ENCODE results near the gene NOS1.

Gene NOS1

DNA sequence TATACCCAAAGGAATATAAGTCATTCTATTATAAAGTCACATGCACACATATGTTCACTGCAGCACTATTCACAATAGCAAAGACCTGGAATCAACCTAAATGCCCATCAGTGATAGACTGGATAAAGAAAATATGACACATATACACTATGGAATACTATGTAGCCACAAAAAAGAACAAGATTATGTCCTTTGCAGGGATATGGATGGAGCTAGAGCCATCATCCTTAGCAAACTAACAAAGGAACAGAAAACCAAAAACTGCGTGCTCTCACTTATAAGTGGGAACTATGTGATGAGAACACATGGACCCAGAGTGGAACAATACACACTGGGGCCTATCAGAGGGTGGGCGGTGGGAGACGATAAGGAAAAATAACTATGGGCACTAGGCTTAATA is 192.4 kb downstream of the NOS1 start:
- CTCF ChIA-PET = interaction anchor here (1.0 kb wide), 1 partner anchor 18 kb away, joined by 3 read pairs; no protein-coding TSS in a partner anchor
- H3K4me3 ChIP-seq (ENCODE audit: low read depth, low read length) = no peak overlapping the region
- DNase-seq (ENCODE audit: low read depth, low spot score) = no peak
- TF ChIP-seq, protein P1, sequence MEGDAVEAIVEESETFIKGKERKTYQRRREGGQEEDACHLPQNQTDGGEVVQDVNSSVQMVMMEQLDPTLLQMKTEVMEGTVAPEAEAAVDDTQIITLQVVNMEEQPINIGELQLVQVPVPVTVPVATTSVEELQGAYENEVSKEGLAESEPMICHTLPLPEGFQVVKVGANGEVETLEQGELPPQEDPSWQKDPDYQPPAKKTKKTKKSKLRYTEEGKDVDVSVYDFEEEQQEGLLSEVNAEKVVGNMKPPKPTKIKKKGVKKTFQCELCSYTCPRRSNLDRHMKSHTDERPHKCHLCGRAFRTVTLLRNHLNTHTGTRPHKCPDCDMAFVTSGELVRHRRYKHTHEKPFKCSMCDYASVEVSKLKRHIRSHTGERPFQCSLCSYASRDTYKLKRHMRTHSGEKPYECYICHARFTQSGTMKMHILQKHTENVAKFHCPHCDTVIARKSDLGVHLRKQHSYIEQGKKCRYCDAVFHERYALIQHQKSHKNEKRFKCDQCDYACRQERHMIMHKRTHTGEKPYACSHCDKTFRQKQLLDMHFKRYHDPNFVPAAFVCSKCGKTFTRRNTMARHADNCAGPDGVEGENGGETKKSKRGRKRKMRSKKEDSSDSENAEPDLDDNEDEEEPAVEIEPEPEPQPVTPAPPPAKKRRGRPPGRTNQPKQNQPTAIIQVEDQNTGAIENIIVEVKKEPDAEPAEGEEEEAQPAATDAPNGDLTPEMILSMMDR (IDR thresholded peaks at IDR 0.05; ENCODE audit: insufficient read depth, low read length, missing control alignments) = no peak
- POLR2A ChIA-PET = no interaction called here

DNA sequence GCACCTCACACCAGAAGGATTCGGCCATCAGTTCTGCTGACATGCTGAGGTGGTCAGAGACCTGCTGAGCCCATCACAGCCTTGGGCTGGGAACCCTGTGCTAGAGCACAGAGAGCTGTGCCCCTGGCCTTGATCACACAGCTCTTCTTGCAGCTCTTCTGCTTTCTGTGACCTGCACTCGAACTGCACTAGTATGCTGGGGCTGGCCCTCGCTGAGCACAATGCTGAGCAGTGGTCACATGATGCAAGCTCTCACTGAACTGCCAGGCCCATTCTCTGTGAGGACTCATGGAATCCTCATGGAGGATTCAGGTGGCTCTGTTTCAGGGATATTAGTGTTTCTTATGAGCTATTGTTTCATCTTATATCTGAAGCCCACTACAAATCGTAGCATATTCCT is 193.7 kb downstream of the NOS1 start:
- TF ChIP-seq, protein P1 (IDR thresholded peaks at IDR 0.05; ENCODE audit: insufficient read depth, low read length, missing control alignments) = no peak
- H3K4me3 ChIP-seq (ENCODE audit: low read depth, low read length) = no peak overlapping the region
- DNase-seq (ENCODE audit: low read depth, low spot score) = no peak
- ChIA-PET CTCF (interaction anchor here (1.2 kb wide), 1 partner anchor 682 kb away, joined by 4 read pairs; no protein-coding TSS in a partner anchor), POLR2A (no interaction called here)

DNA sequence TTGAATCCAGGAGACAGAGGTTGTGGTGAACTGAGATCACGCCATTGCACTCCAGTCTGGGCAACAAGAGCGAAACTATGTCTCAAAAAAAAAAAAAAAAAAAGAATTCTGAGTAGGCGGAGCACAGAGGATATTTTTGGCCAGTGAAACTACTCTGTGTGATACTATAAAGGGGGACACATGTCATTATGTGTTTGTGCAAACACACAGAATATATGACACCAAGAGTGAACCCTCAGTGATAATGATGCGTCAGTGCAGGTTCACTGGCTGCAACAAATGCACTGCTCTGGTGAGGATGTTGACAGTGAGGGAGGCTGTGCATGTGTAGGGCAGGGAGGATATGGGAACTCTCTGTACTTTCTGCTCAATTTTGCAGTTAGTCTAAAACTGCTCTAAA is 195.3 kb downstream of the NOS1 start:
- CTCF ChIA-PET = interaction anchor here (2.3 kb wide), 1 partner anchor 15 kb away, joined by 7 read pairs; no protein-coding TSS in a partner anchor
- TF ChIP-seq, protein P1 (IDR thresholded peaks at IDR 0.05; ENCODE audit: insufficient read depth, low read length, missing control alignments) = no peak
- no peak overlapping the region for H3K4me3 ChIP-seq (ENCODE audit: low read depth, low read length)

DNA sequence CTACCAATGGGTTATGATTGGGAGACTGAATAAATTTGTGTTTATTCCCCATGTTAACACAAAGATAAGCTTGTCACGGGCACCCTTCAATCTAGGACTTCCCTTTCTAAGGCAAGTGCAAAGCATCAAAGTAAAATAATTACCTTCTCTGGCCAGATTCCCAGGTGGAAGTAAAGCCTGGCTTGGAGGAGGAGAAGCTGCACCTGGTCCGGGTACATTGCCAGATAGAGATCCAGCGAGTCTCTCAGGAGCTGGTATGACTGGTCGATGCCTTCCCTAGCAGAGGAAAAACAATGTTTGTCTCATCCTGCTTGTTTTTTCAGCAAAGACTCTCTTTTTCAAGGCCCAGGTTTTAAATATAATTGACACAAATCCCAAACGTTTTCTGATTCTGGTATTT is 196.1 kb downstream of the NOS1 start:
- ChIA-PET CTCF (interaction anchor here (0.9 to 2.3 kb wide), 3 partner anchors 9 to 14 kb away, joined by 3 to 7 read pairs (median 3); no protein-coding TSS in a partner anchor), POLR2A (interaction anchor here (0.7 kb wide), 1 partner anchor 50 kb away, joined by 3 read pairs; no protein-coding TSS in a partner anchor)
- H3K4me3 ChIP-seq (ENCODE audit: low read depth, low read length) = no peak overlapping the region
- TF ChIP-seq, protein P1 (IDR thresholded peaks at IDR 0.05; ENCODE audit: insufficient read depth, low read length, missing control alignments) = no peak
- no peak for DNase-seq (ENCODE audit: low read depth, low spot score)

More for the DNA sequence above, 195.3 kb downstream of the NOS1 start:
- DNase-seq (ENCODE audit: low read depth, low spot score) = no peak
- POLR2A ChIA-PET = interaction anchor here (0.7 kb wide), 1 partner anchor 51 kb away, joined by 3 read pairs; no protein-coding TSS in a partner anchor

DNA sequence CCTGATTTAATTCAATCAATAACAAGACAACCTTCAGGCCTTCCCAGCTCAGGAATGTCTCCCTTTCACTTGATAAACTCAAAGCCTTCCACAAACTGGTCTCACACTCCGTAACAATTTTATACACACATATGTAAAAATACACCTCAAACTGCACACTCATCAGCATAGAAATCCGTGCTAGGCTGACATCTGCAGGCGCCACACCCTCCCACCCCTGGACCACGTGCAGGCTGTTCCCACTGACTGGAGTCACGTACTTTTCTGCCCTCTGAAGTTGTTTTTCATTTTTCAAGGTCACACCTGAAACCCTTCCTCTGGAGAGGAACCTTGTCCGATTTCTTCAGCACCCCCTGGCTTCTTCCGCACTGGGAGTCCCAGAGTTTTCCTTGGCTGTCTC is 198.8 kb downstream of the NOS1 start:
- ChIA-PET CTCF (interaction anchor here (1.0 kb wide), 1 partner anchor 13 kb away, joined by 3 read pairs; no protein-coding TSS in a partner anchor), POLR2A (no interaction called here)
- H3K4me3 ChIP-seq (ENCODE audit: low read depth, low read length) = no peak overlapping the region
- TF ChIP-seq, protein P1 (IDR thresholded peaks at IDR 0.05; ENCODE audit: insufficient read depth, low read length, missing control alignments) = no peak
- DNase-seq (ENCODE audit: low read depth, low spot score) = no peak

DNA sequence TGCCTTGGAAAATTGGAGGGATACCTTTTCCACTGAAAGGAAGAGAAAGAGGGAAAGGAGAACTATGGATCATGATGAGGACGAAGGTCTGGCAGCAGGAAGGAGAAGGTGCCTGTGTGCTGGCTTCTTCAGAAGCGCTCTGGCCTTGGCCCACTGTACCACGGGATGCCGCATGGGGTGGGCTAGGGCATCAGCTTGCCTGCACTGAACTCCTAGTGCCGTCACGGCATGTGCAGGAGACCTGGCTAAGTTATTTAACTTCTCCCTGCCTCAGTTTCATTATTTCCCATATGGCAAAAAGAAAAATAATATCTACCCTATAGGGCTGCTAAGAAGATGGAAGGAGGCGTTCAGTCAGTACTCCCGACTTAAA is 199.3 kb downstream of the NOS1 start:
- ChIA-PET POLR2A (no interaction called here), CTCF (interaction anchor here (1.0 kb wide), 1 partner anchor 12 kb away, joined by 3 read pairs; no protein-coding TSS in a partner anchor)
- TF ChIP-seq, protein P1 (IDR thresholded peaks at IDR 0.05; ENCODE audit: insufficient read depth, low read length, missing control alignments) = no peak
- no peak overlapping the region for H3K4me3 ChIP-seq (ENCODE audit: low read depth, low read length)
- no peak for DNase-seq (ENCODE audit: low read depth, low spot score)

All from AG04449 (cell line).